Ovary (tissue), 3 donors: ENCODE data around the gene HCRTR1.

Source experiments
- EP300 ChIP-seq: sonication (generic); formaldehyde crosslinking; IDR thresholded peaks from one replicate; pipeline ENCODE4 v1.6.1; 2017; ENCODE audit warnings: antibody characterized with exemption
- POLR2A ChIP-seq: fragments of 450-650 bp; IDR thresholded peaks from one replicate; pipeline ENCODE4 v1.6.1; 2017; ENCODE audit warnings: antibody characterized with exemption, mild to moderate bottlenecking, moderate library complexity
- TF ChIP-seq, protein P1 (sequence below), 3 donors: fragments of 450-650 bp in 2 of 3; fragments of 200-600 bp in 1 of 3; IDR thresholded peaks; one replicate each; pipeline versions ENCODE4 v1.5.1 to v1.8.0; 2016 to 2022; ENCODE audit warnings: antibody characterized with exemption in 3 of 3, mild to moderate bottlenecking in 1 of 3
- donor health status: DM: no; HTN: no; CAD: no.

DNA sequence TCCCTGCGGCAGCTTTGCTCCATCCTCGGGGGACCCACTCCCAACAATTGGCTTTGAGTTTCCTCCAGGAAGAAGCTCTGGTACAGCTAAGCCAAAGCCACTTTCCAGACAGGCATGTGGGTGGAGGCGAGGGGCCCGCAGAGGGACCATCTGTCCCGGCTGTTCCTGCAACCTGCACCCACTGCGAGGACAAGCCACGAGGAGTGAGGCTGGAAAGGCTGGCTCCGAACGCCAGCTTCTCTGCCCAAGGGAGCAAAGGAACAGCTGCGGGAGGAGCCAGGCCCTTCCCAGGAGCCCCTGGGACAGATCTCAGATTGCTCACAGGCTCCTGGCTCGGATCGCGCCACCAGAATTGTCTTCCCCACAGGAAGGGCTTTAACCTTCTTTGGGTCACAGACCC lies 55.5 kb downstream of the HCRTR1 start:
- TF ChIP-seq, protein P1, sequence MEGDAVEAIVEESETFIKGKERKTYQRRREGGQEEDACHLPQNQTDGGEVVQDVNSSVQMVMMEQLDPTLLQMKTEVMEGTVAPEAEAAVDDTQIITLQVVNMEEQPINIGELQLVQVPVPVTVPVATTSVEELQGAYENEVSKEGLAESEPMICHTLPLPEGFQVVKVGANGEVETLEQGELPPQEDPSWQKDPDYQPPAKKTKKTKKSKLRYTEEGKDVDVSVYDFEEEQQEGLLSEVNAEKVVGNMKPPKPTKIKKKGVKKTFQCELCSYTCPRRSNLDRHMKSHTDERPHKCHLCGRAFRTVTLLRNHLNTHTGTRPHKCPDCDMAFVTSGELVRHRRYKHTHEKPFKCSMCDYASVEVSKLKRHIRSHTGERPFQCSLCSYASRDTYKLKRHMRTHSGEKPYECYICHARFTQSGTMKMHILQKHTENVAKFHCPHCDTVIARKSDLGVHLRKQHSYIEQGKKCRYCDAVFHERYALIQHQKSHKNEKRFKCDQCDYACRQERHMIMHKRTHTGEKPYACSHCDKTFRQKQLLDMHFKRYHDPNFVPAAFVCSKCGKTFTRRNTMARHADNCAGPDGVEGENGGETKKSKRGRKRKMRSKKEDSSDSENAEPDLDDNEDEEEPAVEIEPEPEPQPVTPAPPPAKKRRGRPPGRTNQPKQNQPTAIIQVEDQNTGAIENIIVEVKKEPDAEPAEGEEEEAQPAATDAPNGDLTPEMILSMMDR (IDR thresholded peaks at IDR 0.05) = no peak
- TF ChIP-seq POLR2A = no peak
- TF ChIP-seq EP300 = no peak
